Neutrophil (primary cell): ENCODE results near the gene EMC8.
"Not testable (repeated sequence)": the region's sequence is repeated elsewhere in the genome, so short reads cannot be mapped to it uniquely, and the experiment has no call there.

Source experiments
- H3K27ac ChIP-seq: fragments of 200-600 bp; sonication (generic); 2 replicates; pipeline ENCODE4 v1.5.1; 2016; ENCODE audit warnings: mild to moderate bottlenecking, moderate library complexity
- H3K27me3 ChIP-seq: fragments of 200-600 bp; sonication (generic); 2 replicates; pipeline ENCODE4 v1.6.0; 2016; ENCODE audit warnings: mild to moderate bottlenecking
- H3K36me3 ChIP-seq: fragments of 200-600 bp; sonication (generic); 2 replicates; pipeline ENCODE4 v1.5.1; 2017
- H3K4me1 ChIP-seq, 2 experiments: fragments of 200-600 bp in 1 of 2; sonication (generic) in 1 of 2; 1 replicate in 1 of 2; 2 replicates in 1 of 2; pipeline versions ENCODE4 v1.5.1 to v1.6.1; 2013 to 2016; ENCODE audit warnings: low read depth in 1 of 2, low read length in 1 of 2, mild to moderate bottlenecking in 1 of 2, moderate library complexity in 1 of 2; ENCODE audit not compliant: control insufficient read depth in 1 of 2, insufficient read depth in 1 of 2
- H3K4me3 ChIP-seq, 2 experiments: fragments of 200-600 bp in 1 of 2; sonication (generic) in 1 of 2; 1 replicate in 1 of 2; 2 replicates in 1 of 2; pipeline ENCODE4 v1.5.1; 2013 to 2016; ENCODE audit warnings: low read depth in 1 of 2, low read length in 1 of 2, mild to moderate bottlenecking in 1 of 2, moderate library complexity in 1 of 2
- H3K9me3 ChIP-seq: fragments of 200-600 bp; sonication (generic); 2 replicates; pipeline ENCODE4 v1.5.1; 2016
- CTCF ChIP-seq: fragments of 200-600 bp; sonication (generic); IDR thresholded peaks from 2 replicates; pipeline ENCODE4 v1.5.1; 2016; ENCODE audit warnings: antibody characterized with exemption

EMC8 gene

DNA sequence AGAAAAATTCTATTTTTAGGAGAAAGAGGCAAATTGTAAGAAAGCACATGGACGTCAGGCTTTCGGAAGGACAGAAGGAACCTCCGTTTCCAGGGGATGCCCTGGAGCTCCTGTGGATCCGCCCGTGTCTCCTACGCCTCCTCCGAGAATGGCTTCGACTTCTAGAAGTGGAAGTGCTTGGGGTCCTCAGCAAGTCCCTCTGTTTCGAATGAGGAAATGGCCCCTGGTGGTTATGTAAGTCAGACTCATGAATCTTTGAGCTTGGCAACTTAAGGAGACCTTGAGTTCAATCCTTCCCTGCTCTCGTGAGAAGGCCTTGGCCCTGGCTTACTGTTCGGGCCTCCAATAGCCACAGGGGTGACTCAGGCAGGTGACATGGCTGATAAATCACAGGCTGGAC, 39.0 kb upstream of the EMC8 start:
- TF ChIP-seq CTCF, result no peak
- peaks cover 72% of the 10 kb centered on the region for H3K27me3 ChIP-seq
- no peaks in the 10 kb centered on the region for H3K4me1 ChIP-seq
- H3K36me3 ChIP-seq, result no peaks in the 10 kb centered on the region
- H3K27ac ChIP-seq, result no peak overlapping the region
- no peaks in the 10 kb centered on the region for H3K9me3 ChIP-seq
- H3K4me3 ChIP-seq, result no peak overlapping the region

- H3K27me3 ChIP-seq, result peaks cover 78% of the 10 kb centered on the region
- H3K4me3 ChIP-seq, H3K9me3 ChIP-seq, H3K36me3 ChIP-seq, H3K27ac ChIP-seq, H3K4me1 ChIP-seq: not testable (repeated sequence)
Measured at GRCh38 chr16:85837654-85838053, 38.3 kb upstream of the EMC8 start.

DNA sequence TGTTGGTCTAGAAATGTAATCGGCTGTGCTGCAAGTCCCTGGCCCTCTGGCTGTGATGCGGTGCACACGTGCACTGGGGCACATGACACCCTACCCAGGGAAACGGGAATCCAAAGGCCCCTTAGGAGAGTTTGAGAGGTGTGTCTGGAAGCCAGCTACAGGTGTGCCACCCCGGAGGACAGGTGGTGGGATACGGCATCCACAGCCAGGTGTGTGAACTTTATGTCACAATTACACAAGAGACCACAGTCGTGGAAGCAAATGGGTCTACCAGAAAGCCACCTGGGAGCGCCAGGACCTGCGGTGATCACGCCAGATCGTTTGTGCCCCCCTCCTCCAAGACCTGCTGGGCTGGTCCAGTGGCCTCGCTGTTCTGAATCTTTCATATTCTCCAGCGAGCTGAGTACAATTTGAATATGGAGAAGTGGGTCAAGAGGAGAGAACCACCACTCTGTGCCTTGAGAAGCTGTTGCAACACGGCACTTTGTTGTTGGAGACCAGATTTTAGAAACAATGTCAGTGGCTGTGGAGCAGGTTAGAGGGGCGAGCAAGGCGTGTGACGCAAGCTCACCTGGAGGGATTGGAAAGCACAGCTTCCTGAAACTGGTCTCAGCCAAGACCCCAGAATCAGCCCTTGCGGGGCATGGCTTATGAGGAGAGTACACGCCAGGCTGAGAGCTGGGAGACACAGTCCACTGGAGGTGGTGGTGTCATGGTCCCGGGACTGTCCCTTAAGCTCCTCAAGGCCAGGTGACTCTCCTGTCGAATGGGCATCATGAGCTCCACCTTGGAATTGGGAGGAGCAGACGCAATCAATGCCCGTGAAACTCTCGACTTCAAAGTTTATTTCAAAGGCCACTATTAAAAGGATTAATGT, 37.6 kb upstream of the EMC8 start:
- TF ChIP-seq CTCF, result no peak
- H3K27ac ChIP-seq, result no peak overlapping the region
- H3K36me3 ChIP-seq, result no peaks in the 10 kb centered on the region
- H3K27me3 ChIP-seq, result peaks cover 80% of the 10 kb centered on the region
- no peak overlapping the region for H3K4me3 ChIP-seq
- no peaks in the 10 kb centered on the region for H3K9me3 ChIP-seq
- H3K4me1 ChIP-seq, result no peaks in the 10 kb centered on the region

DNA sequence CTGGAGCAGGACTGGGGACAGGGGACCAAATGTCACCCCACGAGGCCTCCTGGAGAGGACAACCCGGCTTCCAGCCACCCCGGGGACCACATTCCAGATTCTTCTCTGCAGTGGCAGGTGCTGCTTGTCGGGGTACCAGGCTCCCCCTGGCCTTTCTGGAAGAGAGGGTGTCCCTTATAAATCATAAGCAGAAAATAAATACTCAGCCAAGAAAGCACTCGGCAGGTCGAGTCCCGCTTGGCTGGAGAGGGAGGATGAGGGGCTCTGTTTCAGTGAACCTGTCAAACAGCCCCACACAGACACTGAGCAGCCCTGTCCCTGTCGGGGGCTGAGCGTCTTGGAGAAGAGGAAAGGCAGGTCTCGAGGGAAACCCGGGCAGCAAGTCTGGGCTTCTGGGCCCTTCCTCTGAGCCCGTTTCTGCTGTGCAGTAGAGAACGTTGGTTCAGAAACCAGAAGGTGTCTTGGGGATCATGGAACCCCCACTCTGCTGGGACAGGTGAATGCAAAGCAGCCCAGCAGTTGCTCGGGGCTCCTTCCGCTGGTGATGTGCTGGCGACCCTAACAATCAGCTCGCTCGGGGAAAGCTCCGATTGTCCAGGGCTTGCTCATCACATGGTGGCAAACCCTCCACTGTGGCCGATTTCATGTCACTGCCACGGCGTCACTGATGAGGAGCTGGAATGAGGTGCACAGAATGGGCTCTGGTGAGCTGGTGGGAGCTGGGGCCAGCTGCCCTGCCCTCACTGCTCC, 36.8 kb upstream of the EMC8 start:
- H3K4me3 ChIP-seq, result no peak overlapping the region
- H3K27ac ChIP-seq, result no peak overlapping the region
- H3K4me1 ChIP-seq, result no peaks in the 10 kb centered on the region
- H3K27me3 ChIP-seq, result peaks cover 80% of the 10 kb centered on the region
- no peaks in the 10 kb centered on the region for H3K36me3 ChIP-seq
- no peaks in the 10 kb centered on the region for H3K9me3 ChIP-seq
- no peak for TF ChIP-seq CTCF

DNA sequence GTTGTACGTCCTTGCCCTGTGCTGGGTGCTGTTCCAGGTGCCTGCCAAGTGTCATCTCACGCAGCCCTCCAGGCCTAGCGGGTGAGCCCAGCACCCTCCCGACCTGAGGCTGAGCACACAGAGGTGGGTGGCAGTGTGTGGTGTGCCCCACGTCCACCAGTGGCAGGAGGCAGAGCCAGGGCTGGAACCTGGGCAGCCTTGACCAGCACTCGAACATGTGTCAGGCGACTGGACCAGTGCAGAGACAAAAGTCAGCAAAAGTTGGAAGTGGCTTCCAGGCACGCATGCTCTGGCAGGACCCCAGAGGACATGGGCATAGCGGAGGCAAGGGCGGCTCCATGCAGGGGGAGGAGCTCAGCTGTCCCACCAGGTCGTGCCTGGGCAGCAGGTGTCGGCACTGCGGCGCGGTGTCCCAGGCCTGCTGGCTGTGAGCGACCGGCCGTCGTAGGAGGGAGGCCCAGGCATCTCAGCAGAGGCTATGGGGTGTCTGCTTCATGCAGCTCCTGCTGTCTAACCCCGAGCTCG, 35.9 kb upstream of the EMC8 start:
- Histone ChIP-seq H3K27me3 (peaks cover 88% of the 10 kb centered on the region), H3K4me3 (no peak overlapping the region), H3K36me3 (no peaks in the 10 kb centered on the region), H3K4me1 (no peaks in the 10 kb centered on the region), H3K27ac (no peak overlapping the region), H3K9me3 (no peaks in the 10 kb centered on the region)
- TF ChIP-seq CTCF, result no peak

- no peak overlapping the region for H3K4me3 ChIP-seq
- H3K27ac ChIP-seq, result no peak overlapping the region
- H3K9me3 ChIP-seq, result no peaks in the 10 kb centered on the region
- no peak for TF ChIP-seq CTCF
- peaks cover 5% of the 10 kb centered on the region in 2 experiments for H3K4me1 ChIP-seq
- H3K27me3 ChIP-seq, result peaks cover 94% of the 10 kb centered on the region
- no peaks in the 10 kb centered on the region for H3K36me3 ChIP-seq
Measured at GRCh38 chr16:85834741-85835140, 35.4 kb upstream of the EMC8 start.
